Measurements from ENCODE around the gene BPGM.
"Not testable (repeated sequence)": the region's sequence is repeated elsewhere in the genome, so short reads cannot be mapped to it uniquely, and the experiment has no call there.

The BPGM gene

DNA sequence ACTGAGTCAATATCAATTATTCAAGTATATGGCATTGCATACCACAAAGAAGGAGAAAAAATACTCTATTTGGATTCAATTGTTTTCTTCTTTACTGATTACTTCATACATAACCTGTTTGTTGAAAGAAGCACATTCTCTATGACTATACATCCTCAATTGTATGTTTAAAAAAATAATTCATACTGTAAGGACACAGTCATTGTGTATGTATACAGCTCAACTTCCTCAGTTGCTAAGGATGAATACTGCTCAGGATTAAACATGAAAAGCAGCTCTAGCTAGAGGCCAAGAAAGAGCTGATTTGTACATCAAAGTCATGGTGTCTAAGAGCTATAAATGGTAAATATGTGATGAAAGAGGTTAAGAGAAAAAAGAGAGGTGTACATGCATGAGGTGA, 15.8 kb upstream of the BPGM start:
- no peak for DNase-seq (ENCODE audit: low read depth in 1 of 2, low spot score in 1 of 2)

DNA sequence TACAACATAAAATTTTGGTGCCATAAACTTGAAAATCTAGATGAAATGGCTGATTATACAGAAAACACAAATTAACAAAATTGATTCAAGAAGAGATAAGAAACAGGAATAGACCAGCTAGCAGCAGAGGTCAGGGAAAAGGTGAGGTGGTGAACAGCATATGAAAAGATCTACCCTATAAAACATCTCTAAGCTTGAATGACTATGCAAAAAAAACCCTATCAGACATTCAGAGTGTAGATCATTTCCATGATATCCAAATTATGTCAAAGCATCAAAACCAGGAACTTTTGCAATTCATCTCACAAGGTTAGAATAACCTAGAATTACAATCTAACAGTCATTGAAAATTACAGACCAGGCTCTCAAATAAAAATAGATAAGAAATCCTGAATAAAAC, 14.6 kb upstream of the BPGM start:
- no peak for DNase-seq (ENCODE audit: low read depth in 1 of 2, low spot score in 1 of 2)

DNA sequence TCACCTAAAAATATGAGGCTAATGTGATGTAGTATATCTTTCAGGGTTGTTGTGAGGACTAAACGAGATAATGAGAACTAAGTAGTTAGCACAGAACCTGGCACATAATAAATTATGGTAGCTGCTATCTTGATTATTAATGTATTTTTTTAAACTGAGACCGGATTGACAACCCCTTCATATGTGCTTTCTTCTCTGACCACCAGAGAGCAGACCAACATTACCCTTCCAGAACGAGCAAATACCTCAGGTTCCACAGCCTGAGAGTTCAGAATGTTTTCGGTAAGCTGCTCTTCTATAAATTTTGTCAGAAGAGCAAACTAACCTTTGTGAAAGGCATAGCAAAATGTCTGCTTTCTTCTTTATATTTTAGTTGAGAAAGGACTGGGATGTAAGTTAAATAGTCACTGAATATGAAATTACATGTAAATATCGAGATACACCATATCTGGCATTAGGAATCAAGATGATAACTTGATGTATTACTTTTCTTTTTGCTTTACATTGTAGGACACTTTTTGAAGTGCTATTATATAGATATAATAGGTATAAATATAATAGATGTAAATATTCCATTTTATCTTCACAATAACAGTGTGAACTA, 13.6 kb upstream of the BPGM start:
- DNase-seq (ENCODE audit: low read depth in 1 of 2, low spot score in 1 of 2), result peak in 1 of 2 donors; percentile 27

DNA sequence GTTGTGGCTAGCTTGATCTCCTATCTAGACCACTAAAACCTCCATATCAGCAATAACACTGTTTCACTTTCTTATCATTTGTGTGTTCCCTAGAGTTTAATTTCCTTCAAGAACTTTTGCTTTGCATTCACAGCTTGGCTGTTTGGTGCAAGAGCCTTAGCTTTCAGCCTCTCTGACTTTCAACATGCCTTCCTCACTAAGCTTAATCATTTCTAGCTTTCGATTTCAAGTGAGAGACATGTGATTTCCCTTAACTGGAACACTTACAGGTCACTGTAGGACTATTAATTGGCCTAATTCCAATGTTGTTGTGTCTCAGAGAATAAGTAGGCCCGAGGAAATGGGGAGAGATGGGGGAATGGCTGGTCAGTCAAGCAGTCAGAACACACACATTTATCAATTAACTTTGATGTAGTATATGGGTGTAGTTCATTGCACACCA, 10.6 kb upstream of the BPGM start:
- DNase-seq (ENCODE audit: low read depth in 1 of 2, low spot score in 1 of 2), result no peak

DNA sequence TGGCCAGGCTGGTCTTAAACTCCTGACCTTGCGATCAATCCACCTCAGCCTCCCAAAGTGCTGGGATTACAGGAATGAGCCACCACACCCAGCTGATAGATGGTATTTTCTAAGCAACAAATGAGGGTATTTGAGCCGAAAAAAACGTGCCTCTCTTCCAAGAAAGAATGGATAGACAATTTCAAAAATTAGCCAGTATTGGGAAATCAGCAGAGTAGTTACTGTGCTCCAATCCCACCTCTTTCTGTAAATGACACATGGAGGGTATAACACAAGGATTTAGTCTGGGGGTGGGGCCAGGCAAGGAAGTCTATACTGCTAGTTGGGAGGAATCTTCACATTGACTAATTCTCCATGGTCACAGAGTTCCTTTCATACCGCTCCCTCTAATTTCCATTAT, 9.2 kb upstream of the BPGM start:
- no peak for DNase-seq (ENCODE audit: low read depth in 1 of 2, low spot score in 1 of 2)

DNA sequence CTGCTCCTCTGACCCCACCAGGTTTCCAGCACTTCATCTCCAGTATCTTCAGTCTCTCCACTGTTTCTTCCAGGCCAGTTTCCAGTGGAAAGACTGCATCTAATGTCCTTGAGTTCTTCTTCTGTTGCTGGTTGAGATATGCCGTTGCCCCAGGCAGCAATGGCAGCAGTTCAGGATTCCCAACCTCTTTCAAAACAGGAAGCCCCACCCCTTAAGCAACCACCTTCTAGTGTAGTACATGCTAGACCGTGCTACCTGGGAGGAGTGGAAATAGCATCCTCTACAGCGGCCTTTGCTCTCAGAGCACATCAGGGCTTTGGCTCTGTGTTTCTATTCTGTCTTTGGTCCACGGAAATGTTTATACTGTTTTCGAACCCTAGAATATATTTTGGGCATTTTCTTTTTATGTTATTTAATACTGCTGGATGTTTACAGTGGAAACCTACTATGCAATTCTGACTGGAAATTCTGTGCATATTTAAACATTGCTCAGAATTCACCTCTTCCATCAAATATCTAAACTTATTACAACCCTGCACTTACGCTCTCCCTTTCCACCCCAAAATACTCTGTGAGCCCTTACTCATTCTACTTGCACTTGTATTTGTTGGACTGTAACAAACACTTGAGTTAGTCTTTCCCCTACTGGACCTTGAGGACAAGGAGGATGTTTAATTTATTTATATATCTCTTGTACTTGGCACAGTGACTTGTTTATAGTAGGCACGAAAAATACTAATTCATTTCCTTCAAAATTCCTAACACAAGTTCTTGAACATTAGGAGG, 8.5 kb upstream of the BPGM start:
- DNase-seq (ENCODE audit: low read depth in 1 of 2, low spot score in 1 of 2), result no peak

DNA sequence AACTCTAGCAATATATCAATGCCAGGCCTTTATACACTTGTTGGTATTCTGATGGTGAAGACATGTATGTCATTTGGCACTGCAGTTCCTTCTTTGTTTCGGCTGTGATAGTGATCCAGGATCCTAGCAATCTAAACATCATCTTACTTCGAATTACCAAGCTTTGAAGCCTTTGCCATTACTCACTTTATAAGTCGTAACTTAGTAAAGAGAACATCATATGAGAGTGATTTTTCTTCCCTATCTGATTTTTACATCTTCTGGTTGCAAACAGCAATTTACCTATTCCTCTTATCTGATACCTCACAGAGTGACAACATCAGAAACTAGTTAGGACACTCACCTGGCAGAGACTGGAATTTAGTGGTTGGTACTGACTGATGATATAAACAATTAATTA, 7.6 kb upstream of the BPGM start:
- no peak for DNase-seq (ENCODE audit: low read depth in 1 of 2, low spot score in 1 of 2)

DNA sequence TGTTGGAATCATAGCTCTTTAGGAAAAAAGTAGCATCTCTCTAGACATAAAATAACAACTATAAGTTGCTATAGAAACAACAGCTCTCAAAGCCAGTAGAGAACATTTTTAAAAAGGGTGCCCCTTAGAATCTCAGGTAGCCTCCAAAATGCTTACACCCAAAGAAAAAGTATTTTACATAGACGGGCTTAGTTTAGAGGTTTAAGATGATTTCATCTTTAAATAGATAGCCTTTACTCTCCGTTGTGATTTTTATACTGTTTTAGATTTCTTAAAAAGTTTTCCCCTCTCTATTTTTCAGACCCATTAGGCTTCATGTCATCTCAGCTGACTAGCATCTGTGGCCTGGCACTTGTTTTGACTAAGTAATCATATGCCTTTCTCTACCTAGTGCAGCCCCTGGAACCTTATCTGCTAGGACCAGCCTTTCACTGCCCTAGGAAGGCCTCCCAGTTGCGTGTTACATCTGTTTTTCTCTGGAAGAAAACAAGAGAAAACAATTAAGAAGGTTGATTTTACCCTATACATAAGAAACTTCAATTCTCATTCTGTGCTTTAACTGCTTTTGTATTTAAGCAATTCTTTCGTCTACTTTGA, 6.9 kb upstream of the BPGM start:
- DNase-seq (ENCODE audit: low read depth in 1 of 2, low spot score in 1 of 2), result no peak

DNA sequence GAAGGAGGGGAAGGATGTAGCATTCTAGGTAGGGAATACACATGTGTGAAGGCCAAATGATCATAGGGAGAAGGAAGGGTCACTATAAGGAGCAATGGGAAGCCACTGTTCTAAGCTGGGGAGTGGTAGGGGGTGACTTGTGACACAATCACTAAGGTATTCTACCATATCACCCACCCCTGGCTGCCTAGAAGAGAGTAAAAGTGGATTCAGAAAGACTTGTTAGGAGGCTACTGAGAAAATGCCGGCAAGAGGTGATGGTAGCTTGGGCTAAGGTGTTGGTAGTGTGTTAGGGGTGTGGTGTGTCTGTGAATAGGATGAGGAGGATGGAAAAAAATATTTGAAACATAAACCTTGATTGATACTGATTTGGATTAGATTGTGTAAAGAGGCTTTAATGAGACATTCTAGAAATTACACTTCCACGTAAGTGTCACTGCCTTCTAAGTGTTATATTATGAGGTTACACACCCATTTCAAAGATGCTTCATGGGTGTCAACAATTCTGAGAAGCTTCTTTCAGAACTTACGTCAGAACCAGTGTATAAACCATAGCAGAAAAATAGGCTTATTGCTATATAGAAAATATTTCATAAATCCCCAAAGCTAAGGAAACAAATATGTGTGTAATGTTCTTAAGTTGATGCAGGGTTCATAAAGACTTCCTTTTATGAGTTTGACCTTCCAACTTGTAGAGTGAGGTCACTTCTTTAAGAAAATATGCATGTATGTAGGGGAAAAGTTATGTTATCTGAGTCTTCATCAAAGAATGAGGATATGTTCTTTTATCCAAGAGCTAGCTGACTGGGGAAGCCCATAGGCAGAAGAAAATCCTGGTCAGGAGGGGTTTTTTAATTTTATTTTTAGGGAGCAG, 5.6 kb upstream of the BPGM start:
- no peak for DNase-seq (ENCODE audit: low read depth in 1 of 2, low spot score in 1 of 2)

DNA sequence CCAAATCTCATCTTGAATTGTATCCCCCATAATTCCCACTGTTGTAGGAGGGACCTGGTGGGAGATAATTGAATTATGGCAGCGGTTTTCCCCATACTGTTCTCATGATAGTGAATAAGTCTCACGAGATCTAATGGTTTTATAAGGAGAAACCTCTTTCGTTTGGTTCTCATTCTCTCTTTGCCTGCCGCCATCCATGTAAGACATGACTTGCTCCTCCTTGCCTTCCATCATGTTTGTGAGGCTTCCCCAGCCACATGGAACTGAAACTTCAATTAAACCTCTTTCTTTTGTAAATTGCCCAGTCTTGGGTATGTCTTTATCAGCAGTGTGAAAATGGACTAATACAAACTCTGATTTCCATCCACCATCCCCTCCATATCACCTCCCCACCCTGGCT, 4.7 kb upstream of the BPGM start:
- DNase-seq (ENCODE audit: low read depth in 1 of 2, low spot score in 1 of 2), result not testable (repeated sequence)

DNA sequence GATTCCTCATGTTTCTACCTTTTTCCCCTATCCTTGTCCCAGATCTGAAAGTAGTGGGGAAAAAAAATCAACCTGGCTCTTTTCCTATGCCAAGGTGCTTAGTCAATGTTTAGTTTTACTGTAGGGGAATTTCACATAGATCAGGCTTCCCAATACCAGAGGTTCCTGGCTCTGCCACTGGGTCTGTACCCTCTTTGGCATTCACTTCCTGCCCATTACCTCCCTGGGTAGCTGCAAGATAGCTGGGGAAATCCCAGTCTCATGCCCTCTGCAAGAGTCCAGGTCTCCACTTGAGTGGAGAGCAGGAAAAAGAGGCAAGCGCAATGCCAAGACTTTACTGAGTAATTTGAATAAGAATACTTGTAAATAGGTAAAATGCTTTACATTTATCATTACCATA, 3.5 kb upstream of the BPGM start:
- no peak for DNase-seq (ENCODE audit: low read depth in 1 of 2, low spot score in 1 of 2)

DNA sequence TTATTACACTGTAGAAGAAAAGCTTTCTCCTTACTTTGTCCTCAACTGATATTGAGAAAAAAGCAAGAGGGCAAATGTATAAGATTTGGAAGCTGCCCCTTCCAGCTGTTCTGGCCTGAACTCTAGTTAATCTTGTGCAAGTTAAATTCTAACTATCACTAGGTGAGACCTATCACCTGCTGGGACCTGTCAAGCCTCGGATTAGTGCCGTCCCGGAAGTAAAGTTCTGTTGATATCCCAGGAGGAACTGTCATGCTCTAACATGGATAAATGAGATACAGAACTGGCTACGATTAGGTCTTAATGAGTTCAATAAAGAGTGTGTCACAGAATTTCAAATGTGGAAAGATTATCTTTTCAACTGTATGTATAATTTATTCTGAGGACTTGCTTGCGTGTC, 1.2 kb upstream of the BPGM start:
- no peak for DNase-seq (ENCODE audit: low read depth in 1 of 2, low spot score in 1 of 2)

DNA sequence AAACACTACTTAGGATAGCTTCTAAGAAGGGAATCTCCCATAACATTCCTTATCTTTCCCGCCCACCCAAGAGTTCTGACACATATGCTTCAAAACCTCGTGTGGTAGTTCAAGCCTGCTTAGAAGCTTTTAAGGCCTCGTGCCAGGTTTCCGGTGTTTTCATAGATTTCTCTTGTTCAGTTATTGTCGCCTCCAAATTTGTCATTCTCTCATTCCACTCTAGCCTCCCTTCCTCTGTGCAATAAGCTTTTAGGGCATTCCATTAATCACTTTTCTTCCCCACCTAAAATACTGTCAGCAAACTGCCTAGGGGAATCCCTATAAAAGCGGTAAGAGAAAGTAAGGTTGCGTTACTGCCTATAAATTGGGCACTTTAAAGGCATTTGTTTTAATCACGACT, 718 bp upstream of the BPGM start:
- DNase-seq (ENCODE audit: low read depth in 1 of 2, low spot score in 1 of 2), result no peak

DNA sequence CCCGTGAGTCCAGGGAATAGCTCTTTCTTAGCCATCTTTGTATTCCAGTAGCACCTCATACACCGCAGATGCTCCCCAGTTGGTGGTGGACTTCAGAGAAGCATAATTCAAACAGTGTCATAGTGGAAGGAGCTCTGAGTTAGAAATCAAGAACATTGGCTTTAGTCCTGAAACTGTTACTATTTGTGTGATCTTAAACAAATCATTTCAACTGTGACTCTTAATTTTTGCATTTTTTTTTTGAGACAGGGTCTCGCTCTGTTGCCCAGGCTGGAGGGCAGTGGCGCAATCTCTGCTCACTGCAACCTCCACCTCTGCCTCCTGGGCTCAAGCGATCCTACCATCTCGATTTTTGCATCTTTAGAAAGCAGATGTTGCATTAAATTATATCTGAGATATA, 1.8 kb downstream of the BPGM start:
- no peak for DNase-seq (ENCODE audit: low read depth in 1 of 2, low spot score in 1 of 2)

DNA sequence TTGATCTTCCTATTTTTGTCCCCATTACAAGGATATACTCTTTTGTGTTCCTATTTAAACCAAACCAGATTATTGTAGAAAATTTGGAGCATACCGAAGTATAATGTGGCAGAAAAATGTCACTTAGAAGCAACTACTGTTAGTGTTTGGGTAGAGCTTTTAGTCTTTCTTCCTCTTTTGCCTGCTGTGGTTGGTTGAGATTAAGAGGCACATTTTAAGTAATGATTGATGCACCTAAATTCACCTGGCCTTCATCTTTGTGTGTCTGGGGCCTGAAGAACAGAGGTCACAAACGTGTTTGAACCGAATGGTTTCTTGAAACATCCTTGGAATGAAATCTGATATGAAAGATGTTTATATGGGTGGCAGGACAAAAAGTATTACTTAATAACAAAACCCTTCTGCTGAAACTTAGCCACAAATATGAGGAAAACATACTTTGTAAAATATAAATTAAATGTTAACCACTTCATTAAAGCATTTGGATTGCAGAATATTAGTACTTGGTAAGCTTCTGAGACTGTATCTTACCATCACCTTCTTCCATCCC, 2.6 kb downstream of the BPGM start:
- no peak for DNase-seq (ENCODE audit: low read depth in 1 of 2, low spot score in 1 of 2)

DNA sequence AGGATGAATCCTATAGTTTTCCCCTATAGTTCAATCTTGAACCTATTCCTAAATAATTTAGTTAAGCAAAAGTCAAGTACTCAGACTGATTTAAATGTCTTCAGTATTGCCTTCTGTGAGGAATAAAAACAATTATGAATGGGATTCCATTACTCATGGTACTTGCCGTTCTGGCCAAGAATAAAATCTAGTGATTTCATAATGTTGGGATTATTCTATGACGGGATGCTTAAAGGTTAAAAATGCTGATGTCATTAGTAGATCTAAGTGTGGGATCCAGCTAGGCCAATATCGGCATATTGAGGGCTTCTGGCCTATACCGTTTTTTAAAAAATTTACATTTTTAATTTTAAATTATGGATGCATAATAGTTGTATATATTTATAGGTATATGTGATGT, 5.3 kb downstream of the BPGM start:
- DNase-seq (ENCODE audit: low read depth in 1 of 2, low spot score in 1 of 2), result no peak

DNA sequence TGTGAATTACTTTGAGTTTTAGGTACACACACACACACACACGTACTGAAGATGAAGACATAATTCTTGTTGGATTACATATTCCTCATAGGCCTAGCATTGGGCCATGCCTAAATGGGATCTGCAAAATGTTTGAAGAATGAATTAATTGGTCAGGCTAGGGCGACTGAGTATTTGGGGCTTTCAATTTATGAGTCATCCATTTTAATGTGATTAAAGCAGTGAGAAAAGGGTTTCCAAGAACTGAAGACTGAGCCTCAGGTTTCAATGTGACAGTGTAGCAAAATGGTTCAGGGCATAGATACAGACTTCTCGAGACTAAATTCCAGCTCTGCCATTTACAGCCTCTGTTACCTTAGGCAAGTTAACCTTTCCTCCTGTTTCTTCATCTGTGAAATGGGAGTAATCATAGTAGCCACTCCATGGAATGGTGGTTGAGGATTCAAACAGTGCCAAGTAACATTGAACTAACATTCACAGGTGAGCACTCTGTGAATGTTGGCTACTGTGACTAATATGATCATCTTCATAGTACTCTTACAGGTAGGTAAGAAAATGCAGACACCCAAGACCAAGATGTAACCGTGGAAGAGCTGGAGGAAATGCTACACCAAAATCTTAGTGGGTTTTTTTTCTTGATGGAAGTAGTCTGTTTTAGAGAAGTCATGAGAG, 7.6 kb downstream of the BPGM start:
- DNase-seq (ENCODE audit: low read depth in 1 of 2, low spot score in 1 of 2), result no peak

DNA sequence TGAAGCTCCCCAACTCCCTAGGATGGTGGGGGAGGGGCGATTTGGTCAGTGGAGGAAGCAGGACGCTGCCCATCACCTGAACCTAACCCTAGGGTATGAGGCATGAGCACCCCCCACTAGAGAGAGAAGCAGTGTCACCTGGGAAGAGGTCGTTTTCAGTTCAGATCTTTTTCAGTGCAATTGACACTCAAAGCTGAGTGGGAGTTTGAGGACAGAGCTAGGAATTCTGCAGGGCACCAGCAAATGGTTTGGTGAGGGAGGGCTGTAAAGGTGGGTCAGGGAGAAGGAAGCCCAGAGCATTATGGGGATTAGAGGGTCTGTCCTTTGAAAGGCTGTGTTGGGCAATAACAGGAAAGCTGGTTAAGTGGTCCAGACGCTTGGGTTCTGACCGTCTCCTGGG, 10.9 kb downstream of the BPGM start:
- no peak for DNase-seq (ENCODE audit: low read depth in 1 of 2, low spot score in 1 of 2)

DNA sequence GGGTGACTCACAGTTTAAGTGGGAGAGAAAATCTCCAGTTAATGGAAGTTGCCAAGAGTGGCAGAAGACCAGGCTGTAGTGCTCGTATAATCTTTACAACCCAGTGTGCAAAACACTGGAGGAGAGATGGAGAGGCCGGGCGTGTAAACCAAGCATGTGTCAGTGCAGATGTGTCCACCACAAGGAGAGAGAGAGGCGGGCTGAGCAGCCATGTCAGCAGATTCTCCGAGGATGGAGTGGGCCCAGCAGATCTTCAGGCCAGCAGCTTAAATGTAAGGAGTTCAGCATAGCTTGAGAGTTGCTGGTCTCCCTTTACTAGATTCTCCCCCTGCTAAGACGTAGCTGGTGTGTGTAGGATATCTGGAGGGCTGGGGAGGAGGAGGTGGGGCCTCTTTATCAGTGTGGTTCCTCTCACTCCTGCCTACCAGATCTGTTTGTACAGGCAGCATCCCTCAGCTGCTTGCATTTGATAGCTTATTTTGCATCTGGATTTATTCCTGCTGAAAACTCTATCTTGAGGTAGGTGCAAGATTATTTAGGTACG, 13.7 kb downstream of the BPGM start:
- no peak for DNase-seq (ENCODE audit: low read depth in 1 of 2, low spot score in 1 of 2)

DNA sequence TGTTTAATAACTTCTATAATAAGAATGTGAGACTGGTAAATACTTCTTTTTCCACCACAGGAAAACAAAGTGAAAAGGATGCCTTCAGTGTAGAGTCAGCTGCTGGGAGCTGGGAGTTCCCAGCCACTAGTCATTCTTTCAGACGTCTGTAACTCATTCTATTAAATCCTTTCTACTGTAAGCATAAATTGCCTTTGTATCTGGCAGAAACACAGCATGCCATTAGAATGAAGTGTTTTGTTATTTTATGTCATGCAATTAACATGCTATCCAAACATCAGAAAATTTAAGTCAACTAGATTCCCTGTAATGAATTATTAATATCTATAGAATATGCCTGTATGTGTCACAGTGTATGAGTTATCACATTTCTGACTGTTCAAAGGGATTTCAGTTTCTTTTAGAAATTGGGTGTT, 14.3 kb downstream of the BPGM start:
- no peak for DNase-seq (ENCODE audit: low read depth in 1 of 2, low spot score in 1 of 2)
